HEK293 (cell line): ENCODE measurements around the gene OXA1L.

Experiments used
- CTCF ChIA-PET: fragments of 350-600 bp; formaldehyde crosslinking; extraction: SDS; loops from one replicate; lab custom pipeline; 2021; ENCODE audit warnings: antibody characterized with exemption; lab: Yijun Ruan, JAX
- POLR2A ChIA-PET: fragments of 300-600 bp; formaldehyde crosslinking; extraction: SDS; loops from one replicate; lab custom pipeline; 2020; ENCODE audit warnings: antibody characterized with exemption, inconsistent platforms; lab: Yijun Ruan, JAX
- H3K27ac ChIP-seq: fragments of 200-500 bp; sonication (Bioruptor generic); 2 replicates; pipeline ENCODE4 v1.5.1; 2014; ENCODE audit warnings: low read depth, low read length, control low read depth, inconsistent platforms; ENCODE audit errors: extremely low read depth
- H3K36me3 ChIP-seq, 2 experiments: fragments of 200-500 bp in 1 of 2; sonication (Bioruptor generic) in 1 of 2; 1 replicate in 1 of 2; 2 replicates in 1 of 2; pipeline ENCODE4 v1.5.1; 2014 to 2017; ENCODE audit warnings: inconsistent platforms in 2 of 2, low read length in 2 of 2; ENCODE audit not compliant: control insufficient read depth in 2 of 2, insufficient read depth in 1 of 2
- H3K4me1 ChIP-seq: fragments of 200-500 bp; sonication (Bioruptor generic); 2 replicates; pipeline ENCODE4 v1.5.1; 2014; ENCODE audit warnings: mild to moderate bottlenecking, low read length, inconsistent platforms; ENCODE audit not compliant: control insufficient read depth, insufficient read depth
- H3K4me3 ChIP-seq: 2 replicates; pipeline ENCODE4 v1.5.1; 2011; ENCODE audit warnings: low read depth, mild to moderate bottlenecking, control low read depth, low read length, moderate library complexity
- H3K9me3 ChIP-seq: fragments of 200-500 bp; sonication (Bioruptor generic); 2 replicates; pipeline ENCODE4 v1.5.1; 2014; ENCODE audit warnings: low read depth, low read length, inconsistent platforms; ENCODE audit not compliant: control insufficient read depth, insufficient read depth
- AEBP2 ChIP-seq: fragments of 450-650 bp; formaldehyde crosslinking; IDR thresholded peaks from 2 replicates; pipeline ENCODE4 v1.5.1; 2016; ENCODE audit warnings: missing biosample characterization, missing genetic modification characterization, borderline replicate concordance
- HOXD13 ChIP-seq: sonication (generic); formaldehyde crosslinking; IDR thresholded peaks from 2 replicates; pipeline ENCODE4 v1.8.0; 2022; ENCODE audit warnings: missing genetic modification reagents, borderline replicate concordance
- INSM2 ChIP-seq: fragments of 450-650 bp; formaldehyde crosslinking; IDR thresholded peaks from 2 replicates; pipeline ENCODE4 v1.5.1; 2016; ENCODE audit warnings: missing biosample characterization, missing genetic modification characterization
- KLF8 ChIP-seq: fragments of 450-650 bp; formaldehyde crosslinking; IDR thresholded peaks from 2 replicates; pipeline ENCODE4 v1.5.1; 2016; ENCODE audit warnings: missing biosample characterization, missing genetic modification characterization
- PRDM1 ChIP-seq: fragments of 450-650 bp; formaldehyde crosslinking; IDR thresholded peaks from 2 replicates; pipeline ENCODE4; 2016; ENCODE audit warnings: missing biosample characterization, missing genetic modification characterization
- SP3 ChIP-seq: fragments of 450-650 bp; formaldehyde crosslinking; IDR thresholded peaks from 2 replicates; pipeline ENCODE4 v1.5.1; 2016; ENCODE audit warnings: missing biosample characterization, missing genetic modification characterization
- TSHZ1 ChIP-seq: fragments of 450-650 bp; formaldehyde crosslinking; IDR thresholded peaks from 2 replicates; pipeline ENCODE4 v1.5.1; 2016; ENCODE audit warnings: missing biosample characterization, missing genetic modification characterization, borderline replicate concordance
- YY1 ChIP-seq: fragments of 450-650 bp; formaldehyde crosslinking; IDR thresholded peaks from 2 replicates; pipeline ENCODE4 v1.5.1; 2018; ENCODE audit warnings: missing biosample characterization, missing genetic modification characterization
- ZBTB8A ChIP-seq: fragments of 450-650 bp; formaldehyde crosslinking; IDR thresholded peaks from 2 replicates; pipeline ENCODE4 v1.5.1; 2016; ENCODE audit warnings: missing biosample characterization, missing genetic modification characterization
- ZFP69B ChIP-seq: fragments of 450-650 bp; formaldehyde crosslinking; IDR thresholded peaks from 2 replicates; pipeline ENCODE4 v1.5.1; 2016; ENCODE audit warnings: missing biosample characterization, missing genetic modification characterization
- ZNF140 ChIP-seq: fragments of 450-650 bp; formaldehyde crosslinking; IDR thresholded peaks from 2 replicates; pipeline ENCODE4 v1.5.1; 2016; ENCODE audit warnings: missing biosample characterization, missing genetic modification characterization
- ZNF148 ChIP-seq: fragments of 450-650 bp; formaldehyde crosslinking; IDR thresholded peaks from 2 replicates; pipeline ENCODE4 v1.5.0; 2017; ENCODE audit warnings: missing biosample characterization, missing genetic modification characterization, borderline replicate concordance
- ZNF248 ChIP-seq: fragments of 450-650 bp; formaldehyde crosslinking; IDR thresholded peaks from 2 replicates; pipeline ENCODE4 v1.5.1; 2017; ENCODE audit warnings: missing biosample characterization, missing genetic modification characterization
- ZNF274 ChIP-seq, 2 experiments: fragments of 200-500 bp in 1 of 2; fragments of 450-650 bp in 1 of 2; sonication (Bioruptor generic) in 1 of 2; formaldehyde crosslinking in 1 of 2; IDR thresholded peaks; 2 replicates each; pipeline versions ENCODE4 v1.5.1 to v1.6.1; 2014 to 2016; ENCODE audit warnings: borderline replicate concordance in 1 of 2, inconsistent platforms in 1 of 2, low read length in 1 of 2, missing biosample characterization in 1 of 2, missing genetic modification characterization in 1 of 2
- ZNF311 ChIP-seq: fragments of 450-650 bp; formaldehyde crosslinking; IDR thresholded peaks from 2 replicates; pipeline ENCODE4 v1.5.1; 2017; ENCODE audit warnings: missing biosample characterization, missing genetic modification characterization, borderline replicate concordance
- ZNF324 ChIP-seq: fragments of 450-650 bp; formaldehyde crosslinking; IDR thresholded peaks from 2 replicates; pipeline ENCODE4 v1.5.1; 2016; ENCODE audit warnings: missing biosample characterization, missing genetic modification characterization
- ZNF394 ChIP-seq: fragments of 450-650 bp; formaldehyde crosslinking; IDR thresholded peaks from 2 replicates; pipeline ENCODE4 v1.5.1; 2016; ENCODE audit warnings: missing biosample characterization, missing genetic modification characterization, mild to moderate bottlenecking, moderate library complexity, borderline replicate concordance
- ZNF48 ChIP-seq: fragments of 450-650 bp; formaldehyde crosslinking; IDR thresholded peaks from 2 replicates; pipeline ENCODE4 v1.5.1; 2016; ENCODE audit warnings: missing biosample characterization, missing genetic modification characterization
- ZNF514 ChIP-seq: fragments of 450-650 bp; formaldehyde crosslinking; IDR thresholded peaks from 2 replicates; pipeline ENCODE4 v1.5.1; 2016; ENCODE audit warnings: missing biosample characterization, missing genetic modification characterization
- ZNF560 ChIP-seq: fragments of 450-650 bp; formaldehyde crosslinking; IDR thresholded peaks from 2 replicates; pipeline ENCODE4 v1.5.1; 2017; ENCODE audit warnings: missing biosample characterization, missing genetic modification characterization, borderline replicate concordance
- ZNF596 ChIP-seq: fragments of 450-650 bp; IDR thresholded peaks from 2 replicates; pipeline ENCODE4 v1.5.0; 2018; ENCODE audit warnings: missing biosample characterization, mild to moderate bottlenecking, missing genetic modification characterization, moderate library complexity
- ZNF624 ChIP-seq: fragments of 450-650 bp; formaldehyde crosslinking; IDR thresholded peaks from 2 replicates; pipeline ENCODE4 v1.5.1; 2017; ENCODE audit warnings: missing biosample characterization, missing genetic modification characterization
- ZNF670 ChIP-seq: fragments of 450-650 bp; formaldehyde crosslinking; IDR thresholded peaks from 2 replicates; pipeline ENCODE4 v1.5.1; 2016; ENCODE audit warnings: missing biosample characterization, missing genetic modification characterization, low read depth
- ZNF76 ChIP-seq: fragments of 450-650 bp; formaldehyde crosslinking; IDR thresholded peaks from 2 replicates; pipeline ENCODE4; 2016; ENCODE audit warnings: low read depth, missing biosample characterization, missing genetic modification characterization, borderline replicate concordance
- ZNF777 ChIP-seq: fragments of 450-650 bp; formaldehyde crosslinking; IDR thresholded peaks from 2 replicates; pipeline ENCODE4 v1.5.1; 2017; ENCODE audit warnings: missing biosample characterization, missing genetic modification characterization, borderline replicate concordance
- ZSCAN4 ChIP-seq: fragments of 450-650 bp; formaldehyde crosslinking; IDR thresholded peaks from 2 replicates; pipeline ENCODE4 v1.5.1; 2017; ENCODE audit warnings: missing biosample characterization, missing genetic modification characterization

Gene OXA1L

GRCh38 chr14:22766457-22767322 is at the start of gene OXA1L (continued):
- TF ChIP-seq ZNF148, result no peak
- TF ChIP-seq ZNF394 (tag by site-specific recombination), result 0 out of 2 replicates have a peak, but pooled peaks have one; percentile 13
- peak; percentile 7; the same call in 1 of the 2 replicates for TF ChIP-seq INSM2 (tag by site-specific recombination)
- TF ChIP-seq TSHZ1 (tag by site-specific recombination), result no peak
- TF ChIP-seq ZNF777 (tag by site-specific recombination), result no peak
- TF ChIP-seq ZNF324, result no peak
- TF ChIP-seq ZNF248 (tag by site-specific recombination), result no peak
- no peak for TF ChIP-seq AEBP2 (tag by site-specific recombination)
- no peak for TF ChIP-seq ZNF596 (tag by site-specific recombination)
- TF ChIP-seq ZNF140 (tag by site-specific recombination), result no peak
- no peak for TF ChIP-seq ZNF624 (tag by site-specific recombination)
- no peak for TF ChIP-seq ZNF560 (tag by site-specific recombination)
- peak; percentile 33; the same call in 1 of the 2 replicates for TF ChIP-seq ZFP69B (tag by site-specific recombination)

GRCh38 chr14:22718091-22718490 is 48.4 kb upstream of the OXA1L start:
- Histone ChIP-seq H3K36me3 (no peaks in the 10 kb centered on the region), H3K4me1 (no peaks in the 10 kb centered on the region), H3K4me3 (no peak overlapping the region), H3K9me3 (no peaks in the 10 kb centered on the region), H3K27ac (no peak overlapping the region)
- ChIA-PET CTCF (interaction anchor here (0.8 to 1.0 kb wide), 2 partner anchors 9 to 148 kb away, joined by 3 to 4 read pairs; no protein-coding TSS in a partner anchor), POLR2A (no interaction called here)
- TF ChIP-seq ZNF311 (tag by site-specific recombination), result no peak
- no peak for TF ChIP-seq ZBTB8A
- no peak for TF ChIP-seq ZSCAN4
- no peak for TF ChIP-seq YY1 (tag by site-specific recombination)
- TF ChIP-seq ZNF48 (tag by site-specific recombination), result no peak
- TF ChIP-seq ZNF274 (IDR thresholded peaks at IDR 0.05; ENCODE audit: low read length), result no peak
- TF ChIP-seq ZNF274 (tag by site-specific recombination; IDR thresholded peaks at IDR 0.05; ENCODE audit: borderline replicate concordance), result no peak
- TF ChIP-seq KLF8 (tag by site-specific recombination), result no peak
- TF ChIP-seq HOXD13 (CRISPR knock-in tag), result no peak
- no peak for TF ChIP-seq ZNF76 (tag by site-specific recombination)
- no peak for TF ChIP-seq ZNF514 (tag by site-specific recombination)
- no peak for TF ChIP-seq SP3 (tag by site-specific recombination)
- no peak for TF ChIP-seq ZNF670 (tag by site-specific recombination)
- no peak for TF ChIP-seq PRDM1
